SHP77 (cell line): ENCODE measurements around the gene HSPB6.
"Not testable (repeated sequence)": the region's sequence is repeated elsewhere in the genome, so short reads cannot be mapped to it uniquely, and the experiment has no call there.

ENCODE experiments used
- DNase-seq, 2 experiments: peaks; one replicate each; lab custom pipeline; 2025; lab: John Stamatoyannopoulos, UW

HSPB6 gene, protein sequence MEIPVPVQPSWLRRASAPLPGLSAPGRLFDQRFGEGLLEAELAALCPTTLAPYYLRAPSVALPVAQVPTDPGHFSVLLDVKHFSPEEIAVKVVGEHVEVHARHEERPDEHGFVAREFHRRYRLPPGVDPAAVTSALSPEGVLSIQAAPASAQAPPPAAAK

DNA sequence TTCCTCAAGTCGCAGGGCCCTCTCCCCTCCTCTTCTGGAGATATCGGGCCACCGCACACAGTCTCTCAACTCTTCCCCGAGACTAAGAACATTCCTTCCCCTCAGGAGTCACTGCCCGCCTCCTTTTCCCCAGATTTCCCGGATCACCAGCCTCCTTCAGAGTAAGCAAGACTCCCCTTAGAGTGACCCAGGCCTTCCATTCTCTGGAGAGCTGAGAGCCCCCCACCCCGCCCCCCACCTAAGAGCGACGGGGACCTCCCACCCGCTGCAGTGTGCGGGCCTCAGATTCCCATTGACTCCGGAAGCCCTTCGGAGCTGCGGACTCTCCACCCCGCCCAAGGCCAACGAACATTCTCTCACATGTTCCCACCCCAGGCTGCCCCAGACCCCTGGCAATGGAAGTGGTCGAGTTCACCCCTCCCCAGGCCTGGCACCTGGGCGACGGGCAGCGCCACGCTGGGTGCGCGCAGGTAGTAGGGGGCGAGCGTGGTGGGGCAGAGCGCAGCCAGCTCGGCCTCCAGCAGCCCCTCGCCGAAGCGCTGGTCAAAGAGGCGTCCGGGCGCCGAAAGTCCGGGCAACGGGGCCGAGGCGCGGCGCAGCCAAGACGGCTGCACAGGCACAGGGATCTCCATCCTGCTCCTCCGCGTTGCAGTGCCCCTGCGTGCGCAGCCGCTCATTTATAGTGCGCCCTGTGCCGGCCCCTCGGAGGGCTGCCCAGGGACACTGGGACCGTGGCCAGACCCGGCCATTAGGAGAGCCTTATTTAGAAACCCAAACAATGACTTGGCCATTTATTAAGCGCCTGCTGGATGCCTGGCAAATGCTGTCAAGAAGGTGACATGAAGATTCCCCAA is at the start of gene HSPB6:
Gene HSPB6 (minus strand): TSS at position 653 of the 854 bp plus-strand sequence. CDS start 21 bp downstream, at position 632.
- DNase-seq, result peak; percentile 12 to 59

DNA sequence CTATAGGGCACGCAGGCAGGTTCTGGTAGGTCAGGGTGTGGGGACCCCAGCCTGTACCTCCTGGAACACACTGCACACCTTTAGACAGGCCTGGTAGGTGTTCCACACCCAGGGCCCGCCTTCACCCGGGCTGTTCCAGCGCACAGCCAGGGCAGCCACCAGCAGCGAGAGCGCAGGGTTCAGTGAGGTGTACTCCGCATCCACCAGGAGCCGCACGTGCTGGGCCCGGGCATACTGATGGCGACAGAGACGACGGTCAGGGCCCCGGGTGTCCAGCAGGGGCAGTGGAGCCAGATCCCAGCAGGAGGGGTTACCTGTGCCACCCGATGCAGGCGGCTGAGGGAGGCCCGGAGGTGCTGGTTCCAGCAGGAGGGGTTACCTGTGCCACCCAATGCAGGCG is 49.8 kb upstream of the HSPB6 start:
- no peak for DNase-seq

DNA sequence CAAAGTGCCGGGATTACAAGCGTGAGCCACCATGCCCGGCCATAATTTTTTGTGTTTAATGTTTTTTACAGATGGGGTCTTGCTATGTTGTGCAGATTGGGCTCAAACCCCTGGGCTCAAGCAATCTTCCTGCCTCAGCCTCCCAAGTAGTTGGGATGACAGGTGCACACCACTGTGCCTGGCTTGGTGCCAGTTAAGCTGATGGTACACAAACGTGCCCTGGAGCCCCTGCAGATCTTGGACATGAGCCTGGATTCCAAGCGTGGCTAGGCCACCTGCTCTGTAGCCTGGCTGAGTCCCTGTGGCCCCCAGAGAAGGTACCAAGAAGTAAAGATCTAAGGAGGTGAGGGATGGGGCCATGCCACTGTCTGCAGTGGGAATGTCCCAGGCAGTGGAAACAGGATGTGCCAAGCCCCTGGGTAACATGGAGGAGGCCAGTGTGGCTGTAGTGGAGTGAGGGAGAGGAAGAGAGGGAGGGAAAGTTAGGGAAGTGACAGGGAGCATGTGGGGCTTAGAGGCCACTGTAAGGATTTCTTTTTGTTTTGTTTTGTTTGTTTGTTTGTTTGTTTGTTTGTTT is 48.8 kb upstream of the HSPB6 start:
- DNase-seq, result peak; percentile 67 to 79

DNA sequence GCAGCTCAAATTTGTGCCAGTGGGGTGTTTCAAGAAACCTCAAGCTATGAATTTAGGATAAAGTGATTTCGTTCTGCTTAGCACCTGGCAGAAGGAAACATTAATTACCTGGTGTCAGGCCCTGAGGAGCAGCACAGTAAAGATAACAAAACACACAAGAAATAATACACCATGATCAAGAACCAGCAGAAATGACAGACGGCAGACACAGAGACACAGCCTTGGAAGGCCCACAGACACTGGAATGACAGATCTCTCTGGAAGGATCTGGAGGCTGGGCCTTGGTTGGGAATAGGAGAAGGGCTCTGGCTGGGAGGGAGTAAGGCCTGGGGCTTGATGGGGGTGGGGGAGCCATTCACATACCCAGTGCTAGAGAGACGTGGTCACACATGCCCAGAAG is 45.0 kb upstream of the HSPB6 start:
- no peak for DNase-seq

DNA sequence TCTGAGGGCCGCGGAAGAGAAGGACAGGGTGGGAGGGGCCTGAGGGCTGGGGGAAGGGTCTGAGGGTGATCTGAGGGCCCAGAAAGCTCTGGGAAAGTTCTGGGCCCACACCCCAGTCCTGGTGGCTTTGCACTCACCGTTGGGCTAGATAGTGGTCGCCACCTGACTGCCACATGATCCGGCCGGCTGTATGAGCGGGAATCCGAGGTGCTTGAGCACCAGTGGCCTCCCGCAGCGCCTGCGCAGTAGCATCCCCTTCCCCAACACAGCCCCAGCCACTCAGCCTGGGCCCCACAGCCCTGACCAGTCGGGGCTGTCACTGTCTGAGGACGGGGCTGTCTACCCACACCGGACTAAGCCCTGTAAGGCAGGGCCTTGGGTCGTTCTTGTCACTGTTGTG is 40.8 kb upstream of the HSPB6 start:
- no peak for DNase-seq

DNA sequence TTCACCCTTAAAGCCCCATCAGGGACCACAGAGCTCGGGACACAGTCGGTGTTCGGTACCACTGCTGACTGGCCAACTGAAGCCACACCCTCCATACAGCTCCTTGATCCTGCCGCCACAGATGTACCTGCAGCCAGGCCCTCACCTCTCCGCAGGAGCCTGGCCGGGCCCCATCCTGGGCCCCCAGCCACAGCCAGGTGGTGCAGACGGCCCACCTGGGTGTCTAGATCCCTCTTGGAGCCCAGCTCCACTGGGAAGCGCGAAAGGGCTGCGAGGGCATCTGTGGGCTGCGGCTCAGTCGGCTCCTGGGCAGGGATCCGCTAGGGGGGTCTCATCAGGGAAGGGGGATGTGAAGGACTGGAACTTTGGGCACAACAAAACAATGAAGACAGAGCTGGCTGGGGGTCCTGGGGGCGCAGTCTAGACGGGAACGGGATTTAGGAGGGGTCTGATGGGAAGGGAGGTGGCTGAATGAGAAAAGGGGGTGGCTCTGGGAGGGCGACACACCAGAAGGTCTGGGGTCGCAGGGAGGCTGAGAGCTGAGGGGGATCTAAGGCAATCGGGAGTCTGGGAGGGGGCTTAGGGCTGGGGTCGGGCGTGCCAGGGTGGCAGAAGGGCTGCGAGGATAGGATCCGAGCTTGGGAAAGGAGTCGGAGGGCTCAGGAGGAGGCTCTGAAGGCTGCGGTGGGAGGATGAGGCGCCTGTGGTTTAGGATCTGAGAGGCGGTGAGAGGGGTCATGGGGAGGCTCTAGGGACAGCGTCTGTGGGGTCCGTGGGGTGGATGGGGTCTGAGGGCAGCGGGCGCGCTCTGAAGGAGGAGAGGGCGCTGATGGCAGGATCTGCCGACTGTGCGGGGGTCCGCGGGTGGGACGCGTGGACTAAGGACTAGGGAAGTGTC is 40.1 kb upstream of the HSPB6 start:
- DNase-seq, result no peak

DNA sequence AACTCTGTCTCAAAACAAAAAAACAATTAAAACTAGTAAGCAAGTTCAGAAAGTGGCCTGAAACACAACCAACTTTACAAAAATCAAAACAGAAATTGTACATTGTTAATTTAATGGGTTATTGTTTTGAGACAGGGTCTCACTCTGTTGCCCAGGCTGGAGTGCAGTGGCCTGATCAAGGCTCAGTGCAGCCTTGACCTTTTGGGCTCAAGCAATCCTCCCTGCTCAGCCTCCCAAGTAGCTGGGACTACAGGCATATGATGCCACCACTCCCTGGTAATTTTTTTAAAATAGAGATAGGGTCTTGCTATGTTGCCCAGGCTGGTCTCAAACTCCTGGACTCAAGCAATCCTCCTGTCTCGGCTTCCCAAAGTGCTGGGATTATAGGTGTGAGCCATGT is 38.7 kb upstream of the HSPB6 start:
- not testable (repeated sequence) for DNase-seq

DNA sequence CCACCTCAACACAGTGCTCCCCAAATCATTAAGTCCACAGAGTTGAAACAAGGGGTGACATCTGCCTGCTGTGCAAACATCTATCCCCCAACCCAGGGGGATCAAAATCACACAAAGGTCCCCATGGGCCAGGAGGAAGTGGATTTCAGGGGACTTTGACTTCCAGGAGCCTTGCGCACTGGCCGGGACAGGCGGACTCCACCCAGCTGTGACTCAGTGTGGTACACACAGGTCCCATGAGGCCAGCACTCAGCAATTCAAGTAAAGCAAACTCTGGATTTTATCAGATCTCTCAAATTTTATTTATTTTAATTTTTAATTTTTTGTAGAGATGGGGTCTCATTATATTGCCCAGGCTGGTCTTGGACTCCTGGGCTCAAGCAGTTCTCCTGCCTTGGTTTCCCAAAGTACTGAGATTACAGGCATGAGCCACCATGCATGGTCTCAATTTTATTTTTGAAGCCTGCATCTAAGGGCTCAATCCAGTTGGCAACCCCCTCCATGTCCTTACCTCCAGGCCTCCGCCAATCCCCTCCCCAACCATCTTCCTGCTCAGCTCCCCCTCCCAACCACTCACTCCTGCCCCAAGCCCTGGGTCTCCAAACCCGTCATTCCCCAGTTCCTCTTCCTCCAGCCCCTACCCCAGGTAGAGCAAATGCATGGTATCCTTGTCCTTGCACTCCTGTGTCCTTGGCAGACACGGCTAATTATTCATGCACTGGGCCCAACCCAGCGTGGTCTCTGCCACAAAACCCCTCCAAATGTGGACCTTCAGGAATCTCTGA is 36.7 kb upstream of the HSPB6 start:
- DNase-seq, result no peak

DNA sequence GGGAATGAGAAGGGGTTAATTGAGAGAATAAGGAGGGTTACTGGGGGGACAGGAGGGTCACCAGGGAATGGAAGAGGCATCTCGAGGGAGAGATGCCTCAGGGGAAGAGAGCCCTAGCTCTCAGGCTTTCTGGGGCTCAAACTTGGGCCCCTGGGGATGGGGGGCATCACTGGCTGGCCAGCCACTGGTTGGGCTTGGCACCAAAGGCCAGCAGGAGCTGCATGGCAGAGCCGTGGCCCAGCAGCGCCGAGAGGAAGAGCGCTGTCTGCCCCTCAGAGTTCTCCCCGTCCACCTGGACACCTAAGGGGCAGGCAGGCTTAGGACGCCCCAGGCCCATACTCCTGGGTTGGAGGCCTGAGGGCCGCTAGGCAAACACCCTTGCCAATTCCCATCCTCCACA is 36.1 kb upstream of the HSPB6 start:
- DNase-seq, result no peak

DNA sequence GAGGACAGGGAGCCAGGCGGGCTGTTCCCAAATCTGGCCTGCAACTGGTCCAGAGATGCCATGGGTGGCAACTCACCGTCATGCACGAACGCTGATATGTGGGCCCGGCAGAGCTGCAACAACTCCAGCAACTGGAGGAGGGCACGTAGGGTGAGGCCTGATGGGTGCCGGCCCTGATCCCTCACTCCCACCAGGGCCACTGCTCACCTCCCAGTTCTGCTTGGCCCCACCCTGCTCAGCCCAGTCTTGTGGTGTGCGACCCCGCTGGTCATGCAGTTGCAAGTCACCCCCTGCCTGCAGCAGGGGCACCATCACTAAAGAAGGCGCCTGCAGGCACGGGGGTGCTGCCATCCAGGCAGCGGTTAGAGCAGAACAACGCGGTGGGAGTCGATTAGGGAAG is 35.5 kb upstream of the HSPB6 start:
- no peak for DNase-seq

DNA sequence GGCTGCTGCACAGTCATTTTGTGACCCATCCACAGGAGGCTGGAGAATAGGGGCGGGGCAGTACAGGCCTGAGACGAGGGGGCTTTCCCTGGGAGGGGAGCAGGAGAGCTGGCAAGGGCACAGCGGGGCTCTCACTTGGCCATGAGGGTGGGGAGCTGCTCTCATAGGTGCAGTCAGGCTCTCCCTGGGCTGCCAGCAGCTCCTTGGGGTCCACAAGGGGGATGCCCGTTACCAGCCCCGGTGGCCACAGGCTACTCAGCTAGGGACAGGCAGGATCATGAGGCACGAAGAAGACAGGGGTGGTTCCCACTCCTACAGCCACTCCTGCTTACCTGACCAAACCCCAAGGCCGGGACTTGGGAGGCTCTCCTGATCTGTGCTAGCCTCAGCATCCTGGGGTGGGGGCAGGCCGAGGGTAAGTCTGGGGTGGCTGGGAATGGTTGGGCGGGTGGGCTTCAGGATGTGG is 35.0 kb upstream of the HSPB6 start:
- DNase-seq, result no peak

DNA sequence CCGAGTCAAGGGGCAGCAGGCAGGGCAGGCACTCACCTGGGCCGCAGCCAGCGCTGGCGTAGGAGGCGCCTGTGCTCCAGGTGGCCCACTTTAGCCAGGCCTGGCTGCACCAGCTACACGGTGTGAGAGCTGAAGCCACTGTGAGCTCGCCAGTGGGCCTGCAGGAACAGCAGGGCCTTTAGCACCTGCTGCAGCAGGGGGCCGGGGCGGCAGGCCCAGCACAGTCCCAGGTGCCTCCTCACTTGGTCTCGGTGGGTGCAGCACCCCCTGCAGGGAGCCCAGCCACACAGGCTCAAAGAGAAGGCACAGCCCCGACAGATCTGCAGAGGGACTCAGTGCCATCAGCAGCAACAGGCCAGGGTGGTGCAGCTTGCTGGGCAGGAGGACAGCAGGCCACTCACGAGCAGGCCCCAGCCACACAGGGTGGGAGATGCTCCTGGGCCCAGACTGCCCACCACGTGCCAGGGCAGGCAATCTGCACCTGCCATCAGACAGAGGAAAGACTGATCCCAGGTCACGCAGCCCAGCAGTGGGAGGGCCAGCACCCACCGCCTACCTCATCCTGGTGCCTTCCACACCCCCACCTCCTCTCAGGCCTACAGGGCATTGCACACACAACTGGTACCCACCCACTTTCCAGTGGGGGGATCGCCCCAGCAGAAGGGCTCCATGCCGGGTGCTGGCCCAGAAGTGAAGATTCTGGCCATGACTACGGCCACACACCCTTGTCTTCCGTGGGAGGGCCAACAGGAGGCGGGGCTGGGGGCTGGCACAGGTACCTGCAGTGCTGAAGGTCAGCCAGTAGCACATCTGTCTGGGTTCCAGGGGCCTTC is 34.4 kb upstream of the HSPB6 start:
- peak; percentile 24 to 66 for DNase-seq

DNA sequence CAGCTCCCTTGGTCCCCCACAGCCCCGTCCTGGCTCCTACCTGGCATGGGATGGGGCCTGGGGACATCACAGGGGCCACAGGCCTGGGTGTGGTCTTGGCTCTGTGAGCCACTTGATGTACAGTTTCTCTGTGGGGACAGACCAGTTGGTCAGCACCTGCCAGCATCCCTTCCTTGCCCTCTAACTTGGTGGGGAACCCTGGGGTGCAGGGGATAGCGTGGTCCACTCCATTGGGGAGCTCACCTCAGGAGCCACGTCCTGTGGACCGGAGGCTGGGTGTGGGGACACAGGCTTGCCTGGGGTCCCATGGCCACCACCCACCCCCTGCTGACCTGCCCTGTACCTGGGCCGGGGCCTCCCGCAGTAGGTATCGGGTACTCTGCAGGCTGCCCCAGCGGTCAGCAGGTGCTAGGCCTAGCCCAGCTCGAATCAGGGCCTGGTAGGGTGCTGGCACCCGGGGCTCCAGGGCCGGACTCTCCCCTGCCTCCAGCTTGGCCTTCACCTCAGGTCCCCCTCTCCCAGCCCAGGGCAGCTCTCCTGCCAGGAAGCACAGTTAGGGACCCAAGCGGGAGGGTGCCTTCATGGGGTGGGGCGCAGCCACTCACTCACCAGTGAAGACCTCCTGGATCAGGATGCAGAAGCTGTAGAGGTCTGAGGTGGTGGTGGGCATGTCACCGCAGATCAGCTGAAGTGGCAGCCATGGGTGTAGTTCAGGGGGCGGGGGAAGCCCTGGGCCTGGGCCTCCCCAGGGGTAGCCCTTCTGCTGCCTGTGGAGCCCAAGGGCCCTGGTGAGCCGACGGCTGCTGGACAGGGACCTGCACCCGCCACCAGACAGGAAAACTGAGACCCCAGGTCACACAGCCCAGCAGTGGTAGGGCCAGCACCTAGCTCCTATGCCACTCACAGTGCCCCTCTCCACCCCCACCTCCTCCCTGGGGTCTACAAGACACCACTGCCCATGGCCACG is 33.4 kb upstream of the HSPB6 start:
- DNase-seq, result no peak

DNA sequence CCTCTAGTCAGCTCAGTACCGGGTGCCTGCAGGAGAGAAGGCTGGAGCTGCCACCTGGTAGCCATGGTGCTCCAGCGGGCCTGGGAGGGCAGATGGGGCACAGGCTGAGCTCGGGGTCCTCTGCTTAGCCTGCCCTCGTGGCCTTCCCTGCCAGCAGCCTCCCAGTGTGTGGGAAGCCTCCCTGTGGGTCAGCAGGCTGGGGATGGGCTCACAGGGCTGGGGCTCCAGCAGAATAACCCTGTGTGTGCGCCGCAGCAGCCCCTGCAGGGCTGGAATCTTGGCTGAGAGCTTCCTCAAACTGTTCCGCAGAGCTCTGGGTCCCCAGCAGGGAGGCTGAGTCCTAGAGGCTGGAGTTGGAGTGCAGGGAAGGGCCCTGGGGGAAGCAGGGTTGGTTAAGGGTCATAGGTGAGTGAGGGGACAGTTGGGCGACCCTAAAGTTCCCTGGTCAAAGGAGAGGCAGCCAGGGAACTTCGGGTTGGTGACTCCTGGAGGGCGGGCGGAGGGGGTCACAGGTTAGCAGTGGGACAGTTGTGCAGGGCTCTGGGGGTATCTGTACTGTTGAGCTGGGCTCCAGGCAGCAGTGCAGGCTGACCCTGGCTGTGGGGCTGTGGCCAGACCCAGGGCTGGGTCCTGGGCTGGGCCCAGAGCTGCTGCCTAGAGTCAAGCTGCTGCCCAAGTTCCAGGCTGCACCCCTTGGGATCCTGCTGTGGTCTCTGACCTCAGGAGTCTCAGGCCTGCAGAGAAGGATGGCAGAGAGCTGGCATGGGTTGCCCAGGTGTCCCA is 32.6 kb upstream of the HSPB6 start:
- no peak for DNase-seq

DNA sequence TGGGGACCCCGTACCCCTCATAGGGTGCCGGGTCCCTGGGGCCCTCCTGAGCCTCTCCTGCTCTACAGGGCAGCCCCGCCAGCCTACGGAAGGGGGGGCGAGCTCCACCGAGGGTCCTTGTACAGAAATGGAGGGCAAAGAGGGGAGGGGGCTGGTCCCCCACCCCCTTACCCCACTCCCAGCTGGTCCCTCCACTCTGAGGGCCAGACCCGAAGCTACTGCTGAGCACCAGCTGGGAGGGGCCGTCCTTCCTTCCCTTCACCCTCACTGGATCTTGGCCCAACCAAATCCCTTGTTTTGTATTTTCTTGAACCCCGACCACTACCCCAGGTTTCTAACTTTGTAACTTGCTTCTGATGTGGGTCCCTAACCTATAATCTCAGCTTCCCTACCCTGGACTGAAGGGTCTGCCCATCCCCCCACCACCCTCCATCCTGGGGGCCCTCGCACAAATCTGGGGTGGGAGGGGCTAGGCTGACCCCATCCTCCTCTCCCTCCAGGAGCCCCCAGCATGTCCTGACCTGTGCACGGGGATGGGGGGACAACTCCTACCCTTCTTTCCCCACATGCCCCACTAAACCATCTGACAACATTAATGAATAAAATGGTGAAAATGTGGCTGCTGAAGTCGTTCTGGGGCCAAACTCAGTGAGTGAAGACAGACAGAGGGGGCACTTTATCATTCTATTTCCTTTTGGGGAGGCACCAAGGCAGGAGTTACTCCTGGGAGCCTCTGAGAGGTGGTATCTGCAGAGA is 31.6 kb upstream of the HSPB6 start:
- DNase-seq, result no peak

DNA sequence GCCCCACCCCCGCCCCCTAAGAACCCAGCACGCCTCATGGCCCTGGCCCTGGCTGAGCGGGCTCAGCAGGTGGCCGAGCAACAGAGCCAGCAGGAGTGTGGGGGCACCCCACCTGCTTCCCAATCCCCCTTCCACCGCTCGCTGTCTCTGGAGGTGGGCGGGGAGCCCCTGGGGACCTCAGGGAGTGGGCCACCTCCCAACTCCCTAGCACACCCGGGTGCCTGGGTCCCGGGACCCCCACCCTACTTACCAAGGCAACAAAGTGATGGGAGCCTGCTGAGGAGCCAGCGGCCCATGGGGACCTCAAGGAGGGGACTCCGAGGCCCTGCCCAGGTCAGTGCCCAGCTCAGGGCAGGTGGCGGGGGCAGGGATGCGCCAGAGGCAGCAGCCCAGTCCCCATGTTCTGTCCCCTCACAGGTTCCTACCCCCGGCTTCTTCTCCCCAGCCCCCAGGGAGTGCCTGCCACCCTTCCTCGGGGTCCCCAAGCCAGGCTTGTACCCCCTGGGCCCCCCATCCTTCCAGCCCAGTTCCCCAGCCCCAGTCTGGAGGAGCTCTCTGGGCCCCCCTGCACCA is 30.5 kb upstream of the HSPB6 start:
- DNase-seq, result no peak
